DOHH2 (cell line): Measurements from ENCODE around the gene FBXW7.
A peak's percentile ranks its signal among the peaks of the same experiment; 100 is the strongest.

Source experiments
- H3F3A ChIP-seq: fragments of 200-600 bp; sonication (generic), shearing (Covaris generic); 2 replicates; pipeline ENCODE4 v1.6.0; 2016; ENCODE audit warnings: antibody characterized with exemption, mild to moderate bottlenecking; ENCODE audit not compliant: control insufficient read depth, insufficient read depth
- H3K27ac ChIP-seq: fragments of 200-600 bp; sonication (generic); 2 replicates; pipeline ENCODE4 v1.5.1; 2014; ENCODE audit warnings: low read depth, mild to moderate bottlenecking, low read length, moderate library complexity
- H3K27me3 ChIP-seq: fragments of 200-600 bp; sonication (generic); 2 replicates; pipeline ENCODE4 v1.6.1; 2014; ENCODE audit warnings: mild to moderate bottlenecking, low read length, mixed read lengths; ENCODE audit not compliant: control insufficient read depth
- H3K36me3 ChIP-seq: fragments of 200-600 bp; sonication (generic); 2 replicates; pipeline ENCODE4 v1.6.1; 2014; ENCODE audit warnings: mild to moderate bottlenecking, low read length, moderate library complexity, mixed read lengths; ENCODE audit not compliant: control insufficient read depth
- H3K4me1 ChIP-seq: fragments of 200-600 bp; sonication (generic); 2 replicates; pipeline ENCODE4 v1.6.1; 2014; ENCODE audit warnings: mild to moderate bottlenecking, low read length, mixed read lengths; ENCODE audit not compliant: control insufficient read depth
- H3K4me2 ChIP-seq: fragments of 200-600 bp; sonication (generic); 2 replicates; pipeline ENCODE4 v1.6.0; 2014; ENCODE audit warnings: mild to moderate bottlenecking, low read length, moderate library complexity
- H3K4me3 ChIP-seq: fragments of 200-600 bp; sonication (generic); 2 replicates; pipeline ENCODE4 v1.5.1; 2014; ENCODE audit warnings: mild to moderate bottlenecking, low read length, mixed read lengths
- H3K79me2 ChIP-seq: fragments of 200-600 bp; sonication (generic); 2 replicates; pipeline ENCODE4 v1.6.1; 2014; ENCODE audit warnings: mild to moderate bottlenecking, low read length, mixed read lengths; ENCODE audit not compliant: control insufficient read depth
- H3K9me2 ChIP-seq: fragments of 200-600 bp; sonication (generic); replicated peaks from 2 replicates; pipeline ENCODE4 v1.6.1; 2014; ENCODE audit warnings: mild to moderate bottlenecking, low read length, mixed read lengths; ENCODE audit not compliant: control insufficient read depth
- H3K9me3 ChIP-seq: fragments of 200-600 bp; sonication (generic); 2 replicates; pipeline ENCODE4 v1.6.1; 2014; ENCODE audit warnings: antibody characterized with exemption, low read length, mixed read lengths; ENCODE audit not compliant: control insufficient read depth, insufficient read depth
- H4K20me1 ChIP-seq: fragments of 200-600 bp; sonication (generic); 2 replicates; pipeline ENCODE4 v1.6.0; 2014; ENCODE audit warnings: low read depth, mild to moderate bottlenecking, antibody characterized with exemption, low read length, moderate library complexity; ENCODE audit not compliant: control insufficient read depth, insufficient read depth
- CTCF ChIP-seq: fragments of 200-600 bp; sonication (generic); IDR thresholded peaks from one replicate; pipeline ENCODE4 v1.5.1; 2014; ENCODE audit warnings: antibody characterized with exemption, mild to moderate bottlenecking, low read depth, low read length; ENCODE audit not compliant: poor library complexity, severe bottlenecking
- EZH2phosphoT487 ChIP-seq: fragments of 200-600 bp; sonication (generic); IDR thresholded peaks from 2 replicates; pipeline ENCODE4 v1.6.1; 2017; ENCODE audit warnings: borderline replicate concordance, mild to moderate bottlenecking, antibody characterized with exemption, low read length, moderate library complexity, mixed read lengths

The FBXW7 gene

GRCh38 chr4:152464030-152464823 is 71.7 kb downstream of the FBXW7 start:
- H3K79me2 ChIP-seq, result peaks cover 83% of the 10 kb centered on the region
- H3K4me3 ChIP-seq, result peak overlapping the region; percentile 27; the same call in 1 of the 2 replicates
- no peaks in the 10 kb centered on the region for H3K9me3 ChIP-seq
- no peaks in the 10 kb centered on the region for H3K36me3 ChIP-seq
- TF ChIP-seq EZH2phosphoT487 (no peak), CTCF (no peak)
- H3F3A ChIP-seq, result peaks cover 9% of the 10 kb centered on the region
- H3K9me2 ChIP-seq, result no peaks in the 10 kb centered on the region
- H3K4me1 ChIP-seq, result peaks cover 60% of the 10 kb centered on the region
- peak overlapping the region; percentile 59 for H3K4me2 ChIP-seq
- no peaks in the 10 kb centered on the region for H3K27me3 ChIP-seq
- H3K27ac ChIP-seq, result peak overlapping the region; percentile 30
- peaks cover 22% of the 10 kb centered on the region; the same call in 1 of the 2 replicates for H4K20me1 ChIP-seq

GRCh38 chr4:152463562-152463961 is 72.3 kb downstream of the FBXW7 start:
- no peaks in the 10 kb centered on the region for H3K27me3 ChIP-seq
- H3K4me2 ChIP-seq, result no peak overlapping the region
- peaks cover 26% of the 10 kb centered on the region; the same call in 1 of the 2 replicates for H4K20me1 ChIP-seq
- H3K9me3 ChIP-seq, result no peaks in the 10 kb centered on the region
- peaks cover 89% of the 10 kb centered on the region for H3K79me2 ChIP-seq
- H3K4me3 ChIP-seq, result no peak overlapping the region
- H3K27ac ChIP-seq, result no peak overlapping the region
- TF ChIP-seq CTCF (no peak), EZH2phosphoT487 (no peak)
- H3K4me1 ChIP-seq, result peaks cover 67% of the 10 kb centered on the region
- no peaks in the 10 kb centered on the region for H3K9me2 ChIP-seq
- H3F3A ChIP-seq, result peaks cover 9% of the 10 kb centered on the region
- H3K36me3 ChIP-seq, result no peaks in the 10 kb centered on the region

GRCh38 chr4:152462695-152463094 is 73.2 kb downstream of the FBXW7 start:
- H3K9me2 ChIP-seq, result no peaks in the 10 kb centered on the region
- H3K4me3 ChIP-seq, result no peak overlapping the region
- H3K79me2 ChIP-seq, result peaks cover 90% of the 10 kb centered on the region
- H3K4me1 ChIP-seq, result peaks cover 70% of the 10 kb centered on the region
- no peaks in the 10 kb centered on the region for H3K9me3 ChIP-seq
- peaks cover 9% of the 10 kb centered on the region for H3F3A ChIP-seq
- H3K27ac ChIP-seq, result no peak overlapping the region
- no peaks in the 10 kb centered on the region for H3K36me3 ChIP-seq
- H3K27me3 ChIP-seq, result no peaks in the 10 kb centered on the region
- H4K20me1 ChIP-seq, result peaks cover 26% of the 10 kb centered on the region; the same call in 1 of the 2 replicates
- H3K4me2 ChIP-seq, result no peak overlapping the region
- no peak for TF ChIP-seq EZH2phosphoT487
- TF ChIP-seq CTCF, result no peak
